DMS79 treated with DMSO at 0.1 percent for 48 hours (cell line): ENCODE measurements around the gene EXOC6B.
A peak's percentile ranks its signal among the peaks of the same experiment; 100 is the strongest.

Source experiments
- DNase-seq: peaks from one replicate; lab custom pipeline; 2025; lab: John Stamatoyannopoulos, UW

Gene EXOC6B

DNA sequence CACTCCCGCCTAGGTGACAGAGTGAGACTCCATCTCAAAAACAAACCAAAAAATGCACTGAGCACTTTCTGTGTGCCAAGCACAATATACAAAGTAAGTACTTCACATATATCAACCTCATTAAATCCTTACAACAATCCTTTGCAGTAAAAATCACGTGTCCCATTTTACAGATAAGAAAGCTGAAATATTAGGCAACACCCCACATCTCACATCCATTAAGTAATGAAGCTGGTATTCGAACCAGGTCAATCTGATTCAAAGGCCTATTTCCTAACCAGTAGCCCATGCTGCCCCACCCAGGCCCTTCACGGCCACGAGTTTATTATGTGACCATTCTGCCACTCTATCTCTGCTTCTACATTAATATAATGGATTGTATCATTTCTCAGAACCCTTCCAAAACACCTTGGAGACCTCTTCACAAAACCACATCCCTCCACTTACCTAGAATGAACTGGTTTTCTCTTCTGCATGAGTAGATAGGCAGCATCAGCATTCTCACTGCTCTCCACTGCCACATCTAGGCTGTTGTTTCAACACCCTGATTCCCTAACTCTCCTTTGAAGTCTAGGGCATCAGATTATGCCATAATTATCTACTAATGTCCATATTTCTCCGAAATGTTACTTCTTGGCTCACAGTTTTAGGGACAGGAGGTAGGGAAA lies 3.1 kb upstream of the EXOC6B start:
- peak; percentile 22 for DNase-seq

DNA sequence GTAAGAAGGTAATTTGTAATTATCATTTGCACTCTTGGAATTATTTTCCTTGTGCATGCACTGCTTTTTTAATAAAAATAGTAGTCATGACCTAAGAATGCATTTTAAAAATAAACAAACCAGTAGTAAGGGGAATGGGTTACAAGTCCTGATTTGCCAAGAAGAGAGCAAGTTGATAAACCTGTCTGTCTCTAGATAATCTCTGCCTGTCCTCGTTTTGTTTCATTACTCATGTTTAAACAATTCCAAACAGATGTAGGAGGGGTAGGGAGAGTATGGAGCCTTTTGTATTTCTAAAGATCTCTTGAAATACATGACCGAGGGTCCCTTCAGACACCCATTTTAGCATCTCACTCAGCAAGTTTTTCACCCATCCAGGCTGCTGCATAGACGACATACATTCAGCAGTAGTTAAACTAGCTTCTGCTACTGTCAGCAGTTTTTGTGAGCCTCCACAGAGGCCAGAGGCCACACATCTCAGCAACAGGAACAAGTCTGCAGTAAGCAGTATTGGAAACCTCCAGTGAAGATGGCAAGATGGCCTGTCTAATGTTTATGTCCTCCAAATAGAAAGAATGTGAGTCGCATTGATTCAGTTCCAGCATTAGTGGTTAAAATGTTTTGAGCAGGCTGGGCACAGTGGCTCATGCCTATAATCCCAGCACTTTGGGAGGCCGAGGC lies 2.3 kb upstream of the EXOC6B start:
- no peak for DNase-seq

DNA sequence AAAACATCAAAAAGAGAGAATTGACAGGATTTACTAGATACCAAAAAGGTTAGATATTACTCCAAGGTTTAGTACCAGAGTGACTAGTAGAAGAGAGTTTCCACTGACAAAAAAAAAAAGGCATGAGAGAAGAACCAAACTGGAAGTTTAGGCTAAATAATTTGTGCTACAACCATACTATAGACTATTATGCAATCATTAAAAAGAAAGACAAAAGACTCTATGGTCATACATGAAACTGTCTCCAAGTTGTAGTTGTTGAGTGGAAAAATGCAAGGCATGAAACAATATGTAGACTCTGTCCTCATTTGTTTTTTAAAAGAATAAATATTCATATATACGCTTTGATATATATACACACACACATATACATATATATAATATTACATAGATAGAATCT lies 1.7 kb upstream of the EXOC6B start:
- DNase-seq = no peak

DNA sequence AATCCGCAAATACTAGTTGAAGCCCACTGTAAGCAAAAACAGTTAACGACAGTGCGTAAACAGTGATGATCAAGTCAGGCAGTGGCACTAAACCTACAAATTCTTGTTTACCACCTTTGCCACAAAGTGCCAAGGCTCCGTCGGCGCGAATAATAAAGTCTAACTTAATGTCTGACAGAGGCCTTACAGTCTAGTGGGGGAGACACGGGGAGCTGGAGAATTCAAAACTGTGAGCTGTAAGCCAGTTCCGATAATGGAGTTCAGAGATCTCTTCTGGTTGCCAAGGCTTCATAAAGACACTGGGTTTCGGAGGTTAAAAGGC lies 284 bp upstream of the EXOC6B start:
- no peak for DNase-seq

DNA sequence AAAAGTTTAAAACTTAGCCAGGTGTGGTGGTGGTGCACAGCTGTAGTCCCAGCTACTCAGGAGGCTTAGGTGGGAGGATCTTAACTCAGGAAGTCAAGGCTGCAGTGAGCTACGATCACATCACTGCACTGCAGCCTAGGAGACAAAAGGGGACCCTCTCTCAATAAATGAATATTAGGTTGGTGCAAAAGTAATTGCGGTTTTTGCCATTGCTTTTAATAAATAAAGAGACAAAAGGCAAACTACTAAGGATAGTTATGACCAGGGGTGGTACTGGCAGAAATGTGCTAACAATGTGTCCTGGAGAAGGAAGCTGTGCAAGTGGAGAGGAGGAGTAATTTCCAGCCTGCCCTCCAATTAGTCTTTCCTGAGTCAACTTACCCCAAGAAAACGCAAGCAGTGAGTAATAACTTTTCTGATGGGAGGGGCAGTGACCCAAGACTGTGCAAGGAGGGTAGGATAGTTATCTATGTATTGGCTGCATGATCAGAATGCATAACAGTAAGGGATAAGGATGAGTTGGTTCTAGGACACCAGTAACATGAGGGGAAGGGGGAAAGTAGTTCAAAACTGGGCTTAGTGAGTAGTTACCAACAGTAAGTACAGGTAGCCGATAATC lies 1.5 kb downstream of the EXOC6B start:
- no peak for DNase-seq

DNA sequence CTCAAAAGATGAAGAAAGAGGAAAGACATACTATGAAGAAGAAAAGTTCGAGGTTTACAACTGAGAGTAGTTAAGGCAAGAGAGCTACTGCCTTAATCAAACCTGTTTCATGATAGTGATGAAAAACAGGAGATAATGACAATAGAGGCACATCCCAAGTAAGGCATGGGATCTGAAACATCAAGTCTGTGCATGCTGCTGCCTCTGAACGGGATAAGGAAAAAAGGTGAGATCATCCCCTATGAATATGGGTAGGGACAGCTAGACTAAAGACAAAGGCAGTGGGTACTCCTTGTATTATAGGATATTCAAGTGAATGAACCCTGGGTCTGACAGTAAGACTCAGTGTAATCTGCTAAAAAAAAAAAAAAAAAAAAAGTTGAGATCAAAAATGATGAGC lies 3.0 kb downstream of the EXOC6B start:
- DNase-seq = no peak

DNA sequence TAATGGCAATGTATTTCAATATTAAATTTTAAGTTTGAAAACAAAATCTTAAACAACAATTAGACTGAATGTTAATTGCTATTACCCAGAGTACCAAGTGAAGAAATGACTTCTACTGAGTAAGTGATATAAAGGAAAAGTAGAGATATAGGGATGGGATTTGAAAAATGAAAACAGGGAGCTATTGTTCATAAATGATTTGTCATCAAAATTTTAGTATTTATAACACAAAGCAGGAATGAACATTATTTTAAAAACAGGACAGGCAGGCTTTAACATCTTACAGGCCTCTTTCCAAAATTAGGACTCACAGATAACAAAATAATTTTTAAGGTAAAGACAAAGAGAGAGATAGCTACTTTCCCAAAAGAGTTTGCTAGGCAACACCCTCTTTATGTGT lies 3.9 kb downstream of the EXOC6B start:
- DNase-seq = no peak

DNA sequence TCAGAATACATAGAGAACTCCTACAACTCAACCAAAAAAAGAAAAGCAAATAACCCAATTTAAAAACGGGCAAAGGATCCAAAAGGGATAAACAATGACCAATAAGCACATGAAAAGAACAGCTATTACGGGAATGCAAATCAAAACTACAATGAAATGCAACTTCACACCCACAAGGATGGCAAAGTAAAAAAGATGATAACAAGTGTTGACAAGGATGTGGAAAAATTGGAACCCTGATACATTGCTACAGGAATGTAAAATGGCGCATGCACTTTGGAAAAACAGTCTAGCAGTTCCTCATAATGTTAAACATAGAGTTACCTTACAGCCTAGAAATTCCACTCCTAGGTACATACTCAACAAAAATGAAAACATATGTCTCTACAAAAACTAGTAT lies 4.7 kb downstream of the EXOC6B start:
- no peak for DNase-seq

DNA sequence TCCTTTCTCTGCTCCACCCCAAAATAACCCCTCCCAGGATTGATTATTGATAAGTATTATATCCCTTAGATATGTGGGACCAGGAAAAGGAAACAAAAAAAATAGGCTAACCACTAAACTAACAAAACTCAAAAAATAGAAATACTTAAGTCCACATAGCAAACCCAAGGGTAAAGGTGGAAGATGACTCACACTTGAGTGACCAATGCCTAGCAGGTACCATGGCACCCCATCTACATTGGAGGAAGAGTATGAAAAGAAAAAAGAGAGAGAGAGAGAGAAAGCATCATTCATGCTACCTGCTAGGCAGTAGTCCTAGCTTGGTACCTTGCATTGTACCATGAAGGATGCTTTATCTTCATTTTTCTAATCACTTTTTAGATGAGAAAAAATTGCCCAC lies 6.3 kb downstream of the EXOC6B start:
- DNase-seq = no peak

DNA sequence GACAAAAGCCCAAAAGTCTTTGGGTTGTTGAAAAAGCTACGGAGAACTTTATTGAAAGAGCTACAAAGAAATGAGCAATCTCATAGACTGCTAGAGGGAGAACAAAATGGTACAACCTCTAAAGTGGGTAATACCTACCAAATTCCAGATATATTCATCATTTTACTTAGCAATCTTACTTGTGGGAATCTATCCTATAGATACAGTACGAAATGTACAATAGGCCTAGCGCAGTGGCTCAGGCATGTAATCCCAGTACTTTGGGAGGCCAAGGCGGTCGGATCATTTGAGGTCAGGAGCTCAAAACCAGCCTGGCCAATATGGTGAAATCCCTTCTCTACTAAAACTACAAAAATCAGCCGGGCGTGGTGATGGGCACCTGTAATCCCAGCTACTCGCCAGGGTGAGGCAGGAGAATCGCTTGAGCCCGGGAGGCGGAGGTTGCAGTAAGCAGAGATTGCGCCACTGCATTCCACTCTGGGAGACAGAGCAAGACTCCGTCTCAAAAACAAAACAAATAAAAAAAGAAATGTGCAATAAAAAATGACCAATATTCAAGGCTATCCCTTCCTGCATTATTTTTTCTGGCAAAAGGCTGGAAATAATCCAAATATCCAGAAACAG lies 10.1 kb downstream of the EXOC6B start:
- DNase-seq = no peak

DNA sequence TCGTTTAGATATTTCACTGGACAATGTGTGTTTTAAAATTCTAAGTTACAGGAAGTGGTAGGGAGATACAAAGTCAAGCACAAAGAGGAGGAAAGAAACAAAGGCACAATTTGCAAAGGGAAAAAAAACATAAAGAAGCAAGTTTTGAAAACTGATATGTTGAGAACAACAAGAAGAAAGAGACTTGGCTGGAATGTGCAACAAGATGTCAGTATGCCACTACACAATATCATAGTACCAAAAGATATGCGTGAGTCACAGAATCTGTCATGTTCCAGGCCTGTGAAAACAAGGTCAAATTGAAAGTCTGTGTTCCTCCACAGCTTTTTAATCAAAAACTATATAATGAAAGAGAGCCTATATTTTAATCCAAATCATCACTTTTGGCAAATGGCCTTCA lies 12.0 kb downstream of the EXOC6B start:
- DNase-seq = no peak

DNA sequence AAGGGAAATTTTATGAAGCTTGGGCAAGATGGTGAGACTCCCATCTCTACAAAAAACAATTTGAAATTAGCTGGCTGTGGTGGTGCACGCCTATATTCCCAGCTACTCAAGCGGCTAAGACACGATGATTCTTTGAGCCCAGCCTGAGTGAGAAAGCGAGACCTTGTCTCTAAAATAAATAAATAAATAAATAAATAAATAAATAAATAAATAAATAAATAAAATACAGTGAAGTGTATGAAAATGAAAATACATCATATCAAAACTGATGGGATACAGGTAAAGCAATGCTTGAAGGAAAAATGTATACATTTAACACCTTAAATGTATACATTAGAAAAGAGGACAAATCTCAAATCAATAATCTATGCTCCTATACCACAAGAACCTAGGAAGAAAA lies 15.7 kb downstream of the EXOC6B start:
- DNase-seq = no peak

DNA sequence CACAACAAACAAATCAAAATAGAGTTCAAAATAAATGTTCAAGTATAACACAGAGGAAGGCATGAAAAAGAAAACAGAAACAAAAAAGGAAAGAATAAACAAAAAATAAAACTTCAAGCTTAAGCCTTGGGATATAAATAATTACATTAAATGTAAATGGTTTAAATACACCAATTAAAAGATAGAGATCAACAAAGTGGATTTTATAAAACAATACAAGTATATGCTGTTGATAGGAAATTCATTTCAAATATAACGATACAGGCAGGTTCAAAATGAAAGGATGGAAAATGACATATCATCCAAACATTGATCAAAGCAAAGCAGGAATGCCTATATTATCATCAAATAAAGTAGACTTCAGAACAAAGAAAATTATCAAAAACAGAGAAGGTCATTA lies 16.7 kb downstream of the EXOC6B start:
- no peak for DNase-seq

DNA sequence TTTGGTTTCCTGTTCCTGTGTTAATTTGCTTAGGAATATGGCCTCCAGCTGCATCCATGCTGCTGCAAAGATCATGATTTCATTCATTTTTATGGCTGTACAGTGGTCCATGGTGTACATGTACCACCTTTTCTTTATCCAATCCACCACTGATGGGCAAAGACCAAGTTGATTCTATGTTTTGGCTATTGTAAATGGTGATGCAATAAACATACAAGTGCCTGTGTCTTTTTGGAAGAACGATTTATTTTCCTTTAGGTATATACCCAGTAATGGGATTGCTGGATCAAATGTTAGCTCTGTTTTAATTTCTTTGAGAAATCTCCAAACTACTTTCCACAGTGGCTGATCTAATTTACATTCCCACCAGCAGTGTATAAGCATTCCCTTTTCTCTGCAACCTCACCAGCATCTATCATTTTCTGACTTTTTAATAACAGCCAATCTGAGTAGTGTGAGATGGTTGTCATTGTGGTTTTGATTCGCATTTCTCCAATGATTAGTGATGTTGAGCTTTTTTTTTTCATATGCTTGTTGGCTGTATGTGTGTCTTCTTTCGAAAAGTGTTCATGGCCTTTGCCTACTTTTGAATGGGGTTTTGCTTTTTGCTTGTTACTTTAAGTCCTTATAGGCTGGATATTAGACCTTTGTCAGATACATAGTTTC lies 19.4 kb downstream of the EXOC6B start:
- DNase-seq = no peak

DNA sequence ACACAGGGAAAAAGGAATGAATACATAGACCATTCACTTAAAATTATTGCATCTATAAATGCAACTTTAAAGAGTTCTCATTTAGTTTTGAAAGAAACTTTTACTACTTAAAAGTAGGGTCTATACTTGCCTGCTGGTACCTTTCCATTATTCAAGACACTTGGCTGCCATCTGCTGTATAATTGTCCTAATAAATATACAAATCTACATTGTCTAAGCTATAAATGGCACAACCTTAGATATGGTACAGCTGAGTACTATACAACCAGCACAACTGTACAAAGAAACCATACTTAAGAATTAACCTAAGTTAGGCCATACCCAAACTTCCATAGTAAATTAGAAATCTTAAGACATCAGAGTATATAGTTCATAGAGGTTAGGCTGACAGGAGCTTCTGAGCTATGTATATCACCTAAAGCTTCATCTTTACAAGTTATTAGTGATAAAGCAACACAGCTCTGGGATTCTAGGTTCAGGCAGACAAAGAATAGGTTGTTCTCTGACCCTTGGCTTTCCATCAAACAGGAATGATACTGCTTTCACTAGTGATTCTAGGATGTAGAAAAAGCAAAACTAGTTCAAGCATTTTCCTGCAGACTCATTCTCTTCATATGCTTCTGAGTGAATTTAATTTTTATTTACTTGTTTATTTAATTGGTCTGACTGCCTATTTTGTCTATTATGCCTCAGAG lies 22.1 kb downstream of the EXOC6B start:
- no peak for DNase-seq

DNA sequence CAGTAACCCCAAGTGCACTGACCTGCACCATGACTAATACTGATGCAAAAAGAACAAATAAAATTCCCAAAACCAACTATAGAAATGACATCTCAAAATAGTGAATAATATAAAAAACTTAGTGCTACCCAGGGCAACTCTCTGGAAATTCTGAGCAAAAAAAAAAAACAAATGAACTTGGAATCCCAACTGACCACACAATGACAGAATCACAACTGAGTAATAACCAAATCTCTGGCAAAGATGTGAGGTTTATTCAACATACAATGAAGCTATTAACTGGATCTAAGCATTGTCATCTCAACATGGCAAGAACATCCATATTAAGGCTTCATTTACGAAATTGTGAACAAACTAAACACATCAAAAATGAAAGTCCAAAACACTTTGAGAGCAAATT lies 22.7 kb downstream of the EXOC6B start:
- DNase-seq = no peak

DNA sequence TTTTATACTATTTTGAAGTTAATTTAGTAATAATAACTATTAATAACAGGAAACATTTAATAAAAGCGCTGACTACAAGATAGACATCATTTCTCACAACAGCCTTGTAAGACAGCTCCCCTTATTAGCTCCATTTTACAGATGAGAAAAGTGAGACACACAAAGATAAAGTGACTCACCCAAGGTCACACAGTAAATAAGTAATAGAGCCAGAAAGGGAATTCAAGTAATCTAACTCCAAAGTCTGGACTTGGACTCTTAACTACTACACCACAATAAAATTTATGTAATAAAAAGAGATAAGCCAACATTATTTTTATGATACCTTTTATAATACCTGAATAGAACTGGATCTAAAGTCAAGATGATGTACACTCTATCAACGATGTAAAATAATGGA lies 25.3 kb downstream of the EXOC6B start:
- DNase-seq = no peak

DNA sequence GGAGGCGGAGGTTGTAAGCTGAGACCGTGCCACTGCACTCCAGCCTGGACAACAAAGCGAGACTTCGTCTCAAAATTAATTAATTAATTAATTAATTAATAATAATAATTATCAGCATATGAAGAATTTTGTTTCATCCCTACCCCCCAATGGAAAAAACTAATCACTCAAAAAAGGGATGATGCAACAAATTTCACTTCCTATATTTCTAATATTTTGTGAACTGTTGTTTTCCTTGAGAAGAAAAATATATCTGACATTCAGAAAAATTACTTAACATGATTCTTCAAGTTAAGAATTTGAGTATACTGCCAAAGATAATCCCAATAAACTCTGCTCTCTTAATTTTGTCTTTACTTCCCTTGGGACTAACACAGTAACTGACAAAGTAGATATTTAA lies 28.1 kb downstream of the EXOC6B start:
- DNase-seq = no peak

DNA sequence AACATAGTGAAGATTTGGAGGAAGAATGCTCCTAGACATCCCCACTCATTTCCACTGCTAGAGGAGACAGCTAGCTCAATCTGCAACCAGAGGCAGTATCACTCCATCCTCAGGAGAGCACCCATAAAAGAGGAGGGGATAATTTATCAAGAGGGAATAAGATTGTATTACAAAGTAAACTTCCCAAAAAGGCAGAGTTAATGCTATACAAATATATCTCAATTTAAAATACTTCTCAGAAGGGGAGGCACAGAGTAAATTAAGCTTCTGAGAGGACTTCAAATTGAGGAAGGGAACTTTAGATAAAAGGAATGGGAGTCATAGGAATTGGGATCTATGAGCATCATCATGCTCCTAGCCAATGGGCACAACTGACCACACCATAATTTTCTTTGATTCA lies 29.1 kb downstream of the EXOC6B start:
- DNase-seq = no peak

DNA sequence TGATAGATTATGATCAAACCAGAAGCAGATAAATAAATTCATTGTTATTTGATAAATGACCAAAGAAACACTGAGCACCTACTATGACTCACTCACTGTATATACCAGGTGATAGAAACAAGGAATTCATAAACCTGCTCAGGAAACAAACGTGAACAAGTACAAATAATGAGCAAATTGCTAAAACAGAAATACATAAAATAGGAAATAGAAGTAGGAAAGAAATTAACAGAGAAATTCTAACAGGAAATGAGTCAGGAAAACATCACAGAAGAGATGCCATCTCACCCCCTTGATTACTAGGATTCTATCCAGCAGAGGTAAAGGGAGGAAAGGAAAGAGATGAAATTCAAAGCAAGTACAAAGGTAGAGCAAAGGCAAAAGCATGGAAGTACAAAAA lies 31.3 kb downstream of the EXOC6B start:
- no peak for DNase-seq

DNA sequence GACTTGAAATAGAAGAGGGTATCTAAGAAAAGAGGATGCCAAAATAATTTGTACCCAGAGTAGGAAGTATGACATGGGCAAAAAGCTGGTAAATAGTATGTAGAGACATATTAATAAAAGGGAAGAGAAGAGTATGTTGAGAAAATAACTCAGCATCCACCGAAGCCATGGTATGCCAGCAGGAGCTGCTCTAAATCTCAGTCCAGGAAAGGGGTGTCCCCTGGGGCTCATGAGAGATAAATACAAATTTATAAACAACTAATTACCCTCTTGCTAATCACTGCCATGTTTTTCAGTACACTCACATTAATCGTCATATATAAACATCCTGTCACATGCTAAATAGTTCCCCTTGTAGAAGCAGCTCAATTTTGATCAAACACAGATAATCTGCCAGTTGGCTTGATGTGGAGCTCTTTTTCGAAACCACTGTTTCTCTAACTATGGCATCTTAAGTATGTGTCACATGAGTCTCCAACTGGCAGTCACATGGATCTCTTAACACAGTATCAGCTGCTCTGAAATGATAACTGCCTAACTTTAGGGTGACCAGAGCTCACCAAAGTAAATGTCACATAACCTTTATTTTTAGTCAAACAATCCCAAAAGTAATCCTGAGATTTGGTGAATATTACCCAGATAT lies 31.9 kb downstream of the EXOC6B start:
- no peak for DNase-seq

DNA sequence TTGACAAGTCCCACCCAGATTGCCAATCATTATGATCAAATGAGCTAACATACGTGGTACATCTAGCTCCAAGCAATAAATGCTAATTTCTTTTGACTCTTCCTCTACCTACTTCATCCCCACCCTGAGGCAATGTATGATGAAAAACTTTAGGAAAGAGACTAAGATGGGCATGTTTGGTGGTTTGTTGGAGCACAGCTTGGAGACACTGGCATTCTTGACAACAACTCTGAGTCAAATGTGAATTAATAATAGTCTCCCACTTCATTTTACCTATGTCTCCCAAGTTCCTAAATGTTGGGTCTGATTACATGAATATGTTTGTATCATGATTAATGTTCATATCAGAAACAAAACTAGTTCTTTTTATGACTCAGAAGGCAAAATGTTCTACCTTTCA lies 36.6 kb downstream of the EXOC6B start:
- no peak for DNase-seq
